Type B pancreatic cell (in vitro differentiated cells): Measurements from ENCODE around the gene OR13F1. TPM values are rescaled to one million over a fixed set of nuclear protein-coding genes. Genes with fewer than 3 reads are reported as not detected.
"Not testable (repeated sequence)": the region's sequence is repeated elsewhere in the genome, so short reads cannot be mapped to it uniquely, and the experiment has no call there.

Source experiments
- DNase-seq: peaks from one replicate; pipeline ENCODE4 v3.0.0; 2021; ENCODE audit warnings: mixed read lengths; ENCODE audit not compliant: unreplicated experiment; ENCODE audit errors: extremely low spot score
- H3K27ac Mint-ChIP-seq: 2 replicates; pipeline ENCODE4 v1.8.0; 2021; ENCODE audit warnings: mild to moderate bottlenecking, mixed read lengths
- H3K27me3 Mint-ChIP-seq: 2 replicates; pipeline ENCODE4 v1.8.0; 2021; ENCODE audit warnings: mixed read lengths
- H3K36me3 Mint-ChIP-seq: 2 replicates; pipeline ENCODE4 v1.8.0; 2021; ENCODE audit warnings: mixed read lengths
- H3K4me1 Mint-ChIP-seq: one replicate; pipeline ENCODE4 v1.8.0; 2021; ENCODE audit warnings: mixed read lengths; ENCODE audit not compliant: unreplicated experiment
- H3K4me3 Mint-ChIP-seq: 2 replicates; pipeline ENCODE4 v1.8.0; 2021; ENCODE audit warnings: mild to moderate bottlenecking, mixed read lengths
- H3K9me3 Mint-ChIP-seq: 2 replicates; pipeline ENCODE4 v1.8.0; 2021; ENCODE audit warnings: mixed read lengths
- CTCF ChIP-seq: fragments of 200-600 bp; sonication (generic); conservative IDR thresholded peaks from 2 replicates; pipeline ENCODE4 v1.5.0; 2021; ENCODE audit warnings: antibody characterized with exemption, mild to moderate bottlenecking
- total RNA-seq: library from RNA; stranded (reverse); gene quantifications from 2 replicates; pipeline ENCODE4 v1.2.1, GENCODE V29; 2021; ENCODE audit warnings: low replicate concordance

Gene OR13F1
- total RNA-seq, 1 donor from 2014 or later, result not detected

- TF ChIP-seq CTCF, result no peak
- no peaks in the 10 kb centered on the region for H3K36me3 Mint-ChIP-seq
- no peak for DNase-seq
- no peaks in the 10 kb centered on the region for H3K9me3 Mint-ChIP-seq
- H3K4me1 Mint-ChIP-seq, result no peaks in the 10 kb centered on the region
- H3K27ac Mint-ChIP-seq, result no peak overlapping the region
- no peaks in the 10 kb centered on the region for H3K27me3 Mint-ChIP-seq
- H3K4me3 Mint-ChIP-seq, result no peak overlapping the region
Observed at GRCh38 chr9:104485014-104485413, 19.0 kb upstream of the OR13F1 start.

GRCh38 chr9:104494808-104495207 is 9.3 kb upstream of the OR13F1 start:
- H3K27me3 Mint-ChIP-seq, result no peaks in the 10 kb centered on the region

GRCh38 chr9:104503440-104503839 is 623 bp upstream of the OR13F1 start:
- H3K36me3 Mint-ChIP-seq, result no peaks in the 10 kb centered on the region
- no peak overlapping the region for H3K4me3 Mint-ChIP-seq

More at GRCh38 chr9:104494808-104495207, 9.3 kb upstream of the OR13F1 start:
- Mint-ChIP-seq H3K4me3 (no peak overlapping the region), H3K9me3 (no peaks in the 10 kb centered on the region), H3K4me1 (no peaks in the 10 kb centered on the region), H3K36me3 (no peaks in the 10 kb centered on the region), H3K27ac (no peak overlapping the region)
- peak; percentile 69 for TF ChIP-seq CTCF
- DNase-seq, result no peak

DNA sequence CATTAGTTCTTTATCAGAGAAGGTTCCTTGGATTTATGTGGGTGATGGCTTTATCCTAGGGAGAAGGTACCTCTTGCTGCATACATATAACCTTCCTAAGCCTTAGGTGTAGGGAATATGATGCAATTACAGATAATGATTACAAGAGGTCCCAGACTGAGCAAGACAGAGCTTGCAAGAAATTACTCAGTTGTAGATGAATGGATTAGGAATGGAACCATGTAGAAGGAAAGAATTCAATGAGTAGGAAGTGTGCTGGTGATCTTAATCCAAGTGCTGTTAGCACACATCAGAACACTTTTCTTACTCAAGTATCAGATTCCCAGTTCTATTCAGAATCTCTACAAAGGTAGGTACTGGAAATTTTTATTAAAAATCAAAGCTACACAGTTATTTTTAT is 2.5 kb downstream of the OR13F1 start:
- no peak for TF ChIP-seq CTCF
- Mint-ChIP-seq H3K4me3 (no peak overlapping the region), H3K9me3 (no peaks in the 10 kb centered on the region), H3K36me3 (no peaks in the 10 kb centered on the region), H3K27ac (no peak overlapping the region), H3K27me3 (no peaks in the 10 kb centered on the region), H3K4me1 (no peaks in the 10 kb centered on the region)
- DNase-seq, result no peak

More at GRCh38 chr9:104503440-104503839, 623 bp upstream of the OR13F1 start:
- TF ChIP-seq CTCF, result no peak
- Mint-ChIP-seq H3K9me3 (no peaks in the 10 kb centered on the region), H3K27ac (no peak overlapping the region), H3K4me1 (no peaks in the 10 kb centered on the region), H3K27me3 (no peaks in the 10 kb centered on the region)
- DNase-seq, result no peak

- Mint-ChIP-seq H3K36me3 (no peaks in the 10 kb centered on the region), H3K4me3 (no peak overlapping the region), H3K4me1 (no peaks in the 10 kb centered on the region), H3K27me3 (no peaks in the 10 kb centered on the region), H3K9me3 (no peaks in the 10 kb centered on the region), H3K27ac (no peak overlapping the region)
- DNase-seq, result no peak
- no peak for TF ChIP-seq CTCF
Observed at GRCh38 chr9:104514901-104515300, 10.8 kb downstream of the OR13F1 start.

DNA sequence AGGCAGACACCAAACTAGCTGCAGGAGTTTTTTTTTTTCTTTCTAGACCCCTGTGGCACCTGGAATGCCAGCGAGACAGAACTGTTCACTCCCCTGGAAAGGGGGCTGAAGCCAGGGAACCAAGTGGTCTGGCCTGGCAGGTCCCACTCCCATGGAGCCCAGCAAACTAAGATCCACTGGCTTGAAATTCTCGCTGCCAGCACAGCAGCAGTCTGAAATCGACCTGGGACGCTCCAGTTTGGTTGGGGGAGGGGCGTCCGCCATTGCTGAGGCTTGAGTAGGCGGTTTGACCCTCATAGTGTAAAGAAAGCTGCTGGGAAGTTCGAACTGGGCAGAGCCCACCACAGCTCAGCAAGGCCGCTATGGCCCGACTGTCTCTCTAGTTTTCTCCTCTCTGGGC is 16.2 kb downstream of the OR13F1 start:
- H3K27me3 Mint-ChIP-seq, H3K4me1 Mint-ChIP-seq, H3K9me3 Mint-ChIP-seq, H3K27ac Mint-ChIP-seq, H3K4me3 Mint-ChIP-seq, DNase-seq, H3K36me3 Mint-ChIP-seq: not testable (repeated sequence)
